K562 (cell line): ENCODE data around the gene TMEM242. TPM values are rescaled to one million over a fixed set of nuclear protein-coding genes. Genes with fewer than 3 reads are reported as not detected.
A peak's percentile ranks its signal among the peaks of the same experiment; 100 is the strongest.

ENCODE experiments used
- ATAC-seq: fragments of 200-7000 bp; cut with Tn5 transposase; 3 replicates; pipeline ENCODE4 v1.9.1; 2020; ENCODE audit warnings: moderate library complexity
- BruUV-seq: library from RNA; stranded (reverse); fragments of 400-500 nt; replicated peaks from 2 replicates; lab custom pipeline; 2021; lab: Mats Ljungman, UMichigan
- CTCF ChIA-PET: fragments of 300-600 bp; formaldehyde crosslinking; extraction: SDS; loops from one replicate; lab custom pipeline; 2021; ENCODE audit warnings: low intra/inter-chr PET ratio; lab: Yijun Ruan, JAX
- POLR2A ChIA-PET: fragments of 300-600, 350-650 bp; sonication (Branson Sonifier 250); formaldehyde crosslinking; extraction: SDS; loops from one replicate; lab custom pipeline; 2021; ENCODE audit warnings: antibody characterized with exemption, inconsistent platforms; lab: Yijun Ruan, JAX
- DNase-seq, 4 experiments: peaks; one replicate each; pipeline versions ENCODE4 v3.0.0 to v3.0.0-alpha.2; 2011 to 2018; ENCODE audit warnings: low spot score in 3 of 4, mixed read lengths in 3 of 4; ENCODE audit errors: extremely low read depth in 1 of 4
- FAIRE-seq: peaks from 2 replicates; lab custom pipeline; 2011; peaks lifted over from hg19 to GRCh38; lab: Jason Lieb, UNC
- H2AFZ ChIP-seq: 2 replicates; pipeline ENCODE4 v1.6.0; 2011; ENCODE audit warnings: low read depth, low read length, control low read depth, inconsistent platforms
- H3K27ac ChIP-seq: fragments of 200-600 bp; 3 replicates; pipeline ENCODE4 v1.8.0; 2011; ENCODE audit warnings: low read depth, mild to moderate bottlenecking, control low read depth, inconsistent platforms, low read length, moderate library complexity, mixed read lengths; ENCODE audit errors: extremely low read depth
- H3K27me3 ChIP-seq, 2 experiments: fragments of 300-600 bp in 1 of 2; 2 replicates in 1 of 2; 3 replicates in 1 of 2; pipeline versions ENCODE4 v1.6.0 to v1.8.0; 2011; ENCODE audit warnings: inconsistent platforms in 2 of 2, low read length in 2 of 2, mild to moderate bottlenecking in 1 of 2, mixed read lengths in 1 of 2, moderate library complexity in 1 of 2; ENCODE audit not compliant: control insufficient read depth in 2 of 2, insufficient read depth in 2 of 2
- H3K36me3 ChIP-seq: fragments of 300-600 bp; 3 replicates; pipeline ENCODE4 v1.8.0; 2011; ENCODE audit warnings: mild to moderate bottlenecking, low read length, inconsistent platforms; ENCODE audit not compliant: control insufficient read depth, insufficient read depth
- H3K4me1 ChIP-seq, 2 experiments: fragments of 200-600 bp in 1 of 2; replicated peaks in 1 of 2; 2 replicates in 1 of 2; 3 replicates in 1 of 2; pipeline versions ENCODE4 v1.5.1 to v1.8.0; 2011; ENCODE audit warnings: inconsistent platforms in 2 of 2, low read length in 2 of 2, mild to moderate bottlenecking in 1 of 2, mixed read lengths in 1 of 2, moderate library complexity in 1 of 2; ENCODE audit not compliant: control insufficient read depth in 2 of 2, insufficient read depth in 2 of 2
- H3K4me2 ChIP-seq: 2 replicates; pipeline ENCODE4 v1.6.1; 2011; ENCODE audit warnings: low read length, control low read depth, inconsistent platforms, mixed read lengths; ENCODE audit not compliant: insufficient read depth
- H3K4me3 ChIP-seq: fragments of 200-600 bp; sonication (generic), shearing (Covaris generic); 2 replicates; pipeline ENCODE4 v1.5.1; 2016; ENCODE audit warnings: control low read depth, inconsistent platforms
- H3K79me2 ChIP-seq: fragments of 200-600 bp; 3 replicates; pipeline ENCODE4 v1.8.0; 2011; ENCODE audit warnings: low read length, inconsistent platforms; ENCODE audit not compliant: control insufficient read depth, insufficient read depth
- H3K9ac ChIP-seq, 2 experiments: 2 replicates each; pipeline versions ENCODE4 v1.6.0 to v1.6.1; 2011; ENCODE audit warnings: low read depth in 2 of 2, low read length in 2 of 2, control low read depth in 1 of 2, inconsistent platforms in 1 of 2, mild to moderate bottlenecking in 1 of 2, mixed read lengths in 1 of 2; ENCODE audit not compliant: insufficient read depth in 1 of 2
- H3K9me1 ChIP-seq: one replicate; pipeline ENCODE4 v1.6.0; 2011; ENCODE audit warnings: inconsistent platforms, mild to moderate bottlenecking, low read length, moderate library complexity; ENCODE audit not compliant: control insufficient read depth, insufficient read depth
- H3K9me3 ChIP-seq: replicated peaks from 2 replicates; pipeline ENCODE4 v1.5.1; 2011; ENCODE audit warnings: low read depth, low read length, inconsistent platforms; ENCODE audit not compliant: control insufficient read depth, insufficient read depth
- H4K20me1 ChIP-seq: replicated peaks from 2 replicates; pipeline ENCODE4 v1.6.1; 2011; ENCODE audit warnings: low read length, inconsistent platforms, mixed read lengths; ENCODE audit not compliant: control insufficient read depth, insufficient read depth
- ARID1B ChIP-seq: fragments of 450-650 bp; IDR thresholded peaks from 2 replicates; pipeline ENCODE4 v1.6.1; 2016; ENCODE audit warnings: antibody characterized with exemption, mild to moderate bottlenecking, inconsistent platforms
- C11orf30 ChIP-seq: fragments of 450-650 bp; IDR thresholded peaks from 2 replicates; pipeline ENCODE4 v1.6.1; 2016; ENCODE audit warnings: low read depth, mild to moderate bottlenecking
- CBX5 ChIP-seq: IDR thresholded peaks from 2 replicates; pipeline ENCODE4 v1.6.1; 2014; ENCODE audit warnings: low read depth, borderline replicate concordance
- CEBPB ChIP-seq: fragments of 450-650 bp; IDR thresholded peaks from 2 replicates; pipeline ENCODE4 v1.6.1; 2016; ENCODE audit warnings: missing genetic modification characterization, missing compliant biosample characterization
- FOSL1 ChIP-seq: fragments of 200-800 bp; sonication (Bioruptor generic); conservative IDR thresholded peaks from 2 replicates; pipeline ENCODE4 v1.6.1; 2016; ENCODE audit warnings: missing genetic modification characterization, missing compliant biosample characterization
- IFI16 ChIP-seq: fragments of 250-450 bp; sonication (Bioruptor Pico); IDR thresholded peaks from 2 replicates; pipeline ENCODE4 v2.1.2; 2022; ENCODE audit warnings: mild to moderate bottlenecking, inconsistent platforms
- RBM14 ChIP-seq: fragments of 200-400 bp; formaldehyde crosslinking; IDR thresholded peaks from 2 replicates; pipeline ENCODE4 v1.6.1; 2018; ENCODE audit warnings: low read depth, mild to moderate bottlenecking, low read length, moderate library complexity, borderline replicate concordance; ENCODE audit not compliant: insufficient read depth
- ZBTB17 ChIP-seq: fragments of 450-650 bp; formaldehyde crosslinking; IDR thresholded peaks from 2 replicates; pipeline ENCODE4 v1.4.0; 2020; ENCODE audit warnings: mild to moderate bottlenecking
- WGBS: fragments of 100-300 bp; shearing (Covaris generic); methylation state at CpG from one replicate; pipeline ENCODE4 v1.1.6; 2016; ENCODE audit warnings: low coverage, mixed read lengths; ENCODE audit not compliant: insufficient coverage; ENCODE audit errors: missing lambda C conversion rate; 5-methylcytosine and 5-hydroxymethylcytosine counted together
- in situ Hi-C: fragments of 300-500 bp; cut with MboI; formaldehyde crosslinking; loops from 4 replicates; pipeline ENCODE4 v1.15.0; 2018; ENCODE audit warnings: inconsistent platforms, mixed read lengths
- intact Hi-C: fragments of 100-400 bp; cut with micrococcal nuclease; formaldehyde crosslinking; loops from 2 replicates; pipeline ENCODE4 v1.14.2; 2022
- polyA plus RNA-seq, 8 experiments: library from polyadenylated mRNA; depleted of rRNA in 4 of 8; stranded (reverse) in 5 of 8; unstranded in 3 of 8; fragments of >200 nt; fragmentation: Nextera tagmentation in 2 of 8; fragmentation: Illumina TruSeq in 1 of 8; extraction: Ambion mirVana in 2 of 8; extraction: Trizol in 1 of 8; gene quantifications; 2 replicates each; pipeline versions ENCODE4 v1.2.1 to v1.2.3, GENCODE V29; 2011 to 2014; ENCODE audit warnings: inconsistent platforms in 1 of 8, missing spikeins in 1 of 8
- total RNA-seq, 7 experiments: library from RNA; depleted of rRNA in 6 of 7; stranded (reverse); fragments of >200 nt in 6 of 7; fragmentation: Illumina TruSeq in 2 of 7; extraction: Trizol in 2 of 7; gene quantifications; 2 replicates each; pipeline versions ENCODE4 v1.2.1 to v1.2.3, GENCODE V29; 2011 to 2021; ENCODE audit warnings: low replicate concordance in 1 of 7

TMEM242 gene
- total and polyA plus RNA-seq, 9 of the 15 experiments (the other 6 are each of a cell fraction or from before 2014, with no cell fraction given): 9.5 to 35.3 (median 16.5) TPM

DNA sequence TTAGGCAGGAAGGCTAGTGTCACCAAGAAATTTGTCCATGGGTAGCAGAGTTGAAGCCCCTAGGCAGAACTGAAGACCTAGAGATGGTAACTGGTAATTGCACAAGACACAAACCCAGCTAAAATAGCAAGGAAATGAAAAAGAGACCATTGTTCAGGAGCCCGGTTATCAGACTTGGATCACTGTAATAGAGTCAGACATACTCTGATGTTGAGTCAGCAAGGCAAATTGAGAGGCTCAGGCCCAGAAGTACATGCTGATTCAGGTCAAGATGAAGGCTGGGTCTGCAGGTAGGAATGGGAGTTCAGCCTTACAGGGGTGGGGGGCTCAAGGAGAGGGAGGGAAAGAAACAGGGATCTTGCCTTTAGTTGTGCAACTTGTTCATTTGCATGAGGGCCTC, 6.5 kb upstream of the TMEM242 start:
- in situ Hi-C loops: no loop called here
- no peak for FAIRE-seq
- H3K9me1 ChIP-seq: no peaks in the 10 kb centered on the region

DNA sequence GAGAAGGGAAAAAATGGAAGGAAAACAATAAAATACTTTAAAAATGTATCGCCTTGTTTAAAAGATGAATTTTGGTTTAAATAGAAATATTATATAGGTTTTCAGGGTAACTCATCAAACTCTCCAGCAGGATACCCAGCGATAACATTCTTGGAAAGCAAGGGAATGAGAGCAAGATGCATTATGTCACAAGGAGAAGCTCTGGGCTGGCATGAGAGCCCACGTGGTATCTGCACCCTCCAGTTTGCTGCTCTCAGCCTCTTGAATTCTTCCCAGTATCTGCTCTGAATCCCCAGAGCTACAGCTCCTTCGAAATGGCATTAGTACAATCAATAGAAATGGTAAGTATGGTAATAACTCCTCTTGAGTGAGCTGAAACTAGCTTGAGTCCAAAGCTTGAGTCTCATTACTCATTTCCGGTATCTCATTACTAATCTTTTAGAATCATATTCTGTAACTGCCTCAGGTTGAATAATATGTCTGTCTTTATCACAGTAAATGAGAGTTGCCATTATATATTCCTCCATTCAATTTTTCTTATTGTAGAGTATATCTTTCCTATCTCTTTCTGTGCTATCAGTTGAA, 4.9 kb upstream of the TMEM242 start:
- H4K20me1 ChIP-seq: 0 out of 2 replicates have a peak, but pooled peaks cover under 1% of the 10 kb centered on the region
- H3K27me3 ChIP-seq: no peaks in the 10 kb centered on the region
- ATAC-seq (no peak), FAIRE-seq (no peak), DNase-seq (no peak)
- peak overlapping the region; percentile 54; the same call in 1 of the 2 replicates for H2AFZ ChIP-seq
- POLR2A ChIA-PET: interaction anchor here (0.6 to 3.9 kb wide), 2 partner anchors 11 to 339 kb away, joined by 3 to 15 read pairs; no protein-coding TSS in a partner anchor
- no peaks in the 10 kb centered on the region for H3K9me1 ChIP-seq
- no peaks in the 10 kb centered on the region for H3K79me2 ChIP-seq
- in situ Hi-C loops (no loop called here), intact Hi-C loops (no loop called here)
- H3K4me1 ChIP-seq: peaks cover 8 to 20% of the 10 kb centered on the region in 2 experiments
- no peak overlapping the region for H3K9ac ChIP-seq
- H3K36me3 ChIP-seq: no peaks in the 10 kb centered on the region
- WGBS: 35% methylated on average over 5 of the region's 5 CpGs
- H3K9me3 ChIP-seq: no peaks in the 10 kb centered on the region
- no TSS peak for BruUV-seq
- CTCF ChIA-PET: no interaction called here
- H3K4me3 ChIP-seq: no peak overlapping the region
- TF ChIP-seq ARID1B (0 out of 2 replicates have a peak, but pooled peaks have one; percentile 14), CBX5 (no peak), FOSL1 (tag) (peak; percentile 62)
- TF ChIP-seq, all 486 proteins: peak for 2
- H3K4me2 ChIP-seq: no peak overlapping the region
- H3K27ac ChIP-seq: no peak overlapping the region

More for the DNA sequence above, 6.5 kb upstream of the TMEM242 start:
- no TSS peak for BruUV-seq
- H3K27ac ChIP-seq: no peak overlapping the region
- POLR2A ChIA-PET: interaction anchor here (1.1 kb wide), 1 partner anchor 10 kb away, joined by 4 read pairs; no protein-coding TSS in a partner anchor
- no peaks in the 10 kb centered on the region for H4K20me1 ChIP-seq
- peak; percentile 34; the same call in 1 of the 2 replicates for TF ChIP-seq C11orf30
- no peak for TF ChIP-seq RBM14
- no peak for TF ChIP-seq ZBTB17 (CRISPR knock-in tag)
- TF ChIP-seq CEBPB (tag): peak; percentile 55; the same call in 1 of the 2 replicates
- TF ChIP-seq IFI16 (CRISPR knock-in tag): no peak
- CTCF ChIA-PET: no interaction called here
- ATAC-seq: no peak
- no peaks in the 10 kb centered on the region for H3K9me3 ChIP-seq
- DNase-seq: no peak
- peaks cover 0 to 15% of the 10 kb centered on the region in 2 experiments; a peak in 4 of 5 replicates for H3K4me1 ChIP-seq
- no peak overlapping the region for H3K9ac ChIP-seq
- 0% methylated on average over 1 of the region's 1 CpG for WGBS
- H3K79me2 ChIP-seq: no peaks in the 10 kb centered on the region
- no peaks in the 10 kb centered on the region for H3K36me3 ChIP-seq
- H3K27me3 ChIP-seq: no peaks in the 10 kb centered on the region
- peak overlapping the region; percentile 10; the same call in 1 of the 2 replicates for H2AFZ ChIP-seq
- intact Hi-C loops: no loop called here
- H3K4me2 ChIP-seq: no peak overlapping the region
- no peak overlapping the region for H3K4me3 ChIP-seq
